ENCODE measurements around the gene GAN.

DNA sequence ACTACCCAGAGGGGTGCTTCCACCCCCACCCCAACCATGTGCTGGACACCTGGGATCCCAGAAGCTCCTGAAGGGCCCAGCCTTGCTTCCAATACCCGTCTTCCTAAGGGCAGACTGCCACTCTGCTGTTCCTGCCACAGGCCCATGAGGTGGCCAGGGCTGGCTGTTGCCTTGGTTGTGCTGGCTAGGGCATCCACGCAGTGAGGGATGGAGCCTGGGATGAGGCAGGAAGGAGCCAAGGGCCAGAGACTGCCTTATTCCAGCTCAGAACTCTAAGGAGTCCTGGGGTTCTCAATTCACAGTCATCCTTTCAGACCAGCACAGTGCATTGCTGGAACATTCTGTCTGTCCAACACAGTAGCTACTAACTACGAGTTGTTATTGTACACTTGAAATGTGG, 38.4 kb upstream of the GAN start:
- TF ChIP-seq POLR2A (IDR thresholded peaks at IDR 0.05) (no peak), CTCF (IDR thresholded peaks at IDR 0.05 in 8 of 11, conservative IDR thresholded peaks at IDR 0.05 in 3 of 11) (no peak)

All from spleen (tissue), 7 donors.